Midbrain (tissue), 1 donor: ENCODE results near the gene IFIT3.
"Not testable (repeated sequence)": the region's sequence is repeated elsewhere in the genome, so short reads cannot be mapped to it uniquely, and the experiment has no call there.

Experiments used
- DNase-seq: peaks from one replicate; lab custom pipeline; 2025; lab: John Stamatoyannopoulos, UW

The IFIT3 gene

GRCh38 chr10:89304446-89304845 lies 23.4 kb upstream of the IFIT3 start:
- DNase-seq = no peak

DNA sequence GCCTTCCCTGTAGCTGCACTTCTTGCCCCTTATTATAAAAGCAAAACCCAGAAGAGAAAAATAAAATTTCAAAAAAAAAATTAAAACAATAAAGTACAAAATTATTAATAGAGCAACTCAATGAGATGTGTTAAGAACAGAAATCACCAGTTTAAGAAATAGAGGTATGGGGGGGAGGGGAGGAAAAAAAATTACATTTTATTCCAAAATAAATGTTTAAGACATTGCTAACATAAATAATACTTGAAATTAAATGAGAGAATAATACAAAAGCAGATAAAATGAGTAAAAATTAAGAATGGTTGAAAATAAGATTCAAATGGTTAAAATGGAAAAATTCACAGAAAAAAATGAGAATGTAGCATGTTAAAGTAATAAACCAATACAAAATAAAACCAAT lies 22.9 kb upstream of the IFIT3 start:
- no peak for DNase-seq

DNA sequence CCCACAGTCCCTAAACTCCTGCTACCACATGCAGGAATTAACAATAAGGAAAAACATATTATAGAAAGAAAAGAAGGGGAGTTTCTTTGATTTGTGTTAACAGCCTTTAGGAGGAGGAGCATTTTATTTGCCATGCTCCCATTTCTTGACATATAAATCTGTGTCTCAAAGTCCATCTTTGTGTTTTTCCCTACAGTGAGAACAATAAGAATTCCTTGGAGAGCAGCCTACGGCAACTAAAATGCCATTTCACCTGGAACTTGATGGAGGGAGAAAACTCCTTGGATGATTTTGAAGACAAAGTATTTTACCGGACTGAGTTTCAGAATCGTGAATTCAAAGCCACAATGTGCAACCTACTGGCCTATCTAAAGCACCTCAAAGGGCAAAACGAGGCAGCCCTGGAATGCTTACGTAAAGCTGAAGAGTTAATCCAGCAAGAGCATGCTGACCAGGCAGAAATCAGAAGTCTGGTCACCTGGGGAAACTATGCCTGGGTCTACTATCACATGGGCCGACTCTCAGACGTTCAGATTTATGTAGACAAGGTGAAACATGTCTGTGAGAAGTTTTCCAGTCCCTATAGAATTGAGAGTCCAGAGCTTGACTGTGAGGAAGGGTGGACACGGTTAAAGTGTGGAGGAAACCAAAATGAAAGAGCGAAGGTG lies 21.9 kb upstream of the IFIT3 start:
- DNase-seq = no peak

- DNase-seq = no peak
These were observed 21.1 kb upstream of the IFIT3 start for GRCh38 chr10:89306434-89307268.

GRCh38 chr10:89307269-89307577 lies 20.6 kb upstream of the IFIT3 start:
- DNase-seq = no peak

DNA sequence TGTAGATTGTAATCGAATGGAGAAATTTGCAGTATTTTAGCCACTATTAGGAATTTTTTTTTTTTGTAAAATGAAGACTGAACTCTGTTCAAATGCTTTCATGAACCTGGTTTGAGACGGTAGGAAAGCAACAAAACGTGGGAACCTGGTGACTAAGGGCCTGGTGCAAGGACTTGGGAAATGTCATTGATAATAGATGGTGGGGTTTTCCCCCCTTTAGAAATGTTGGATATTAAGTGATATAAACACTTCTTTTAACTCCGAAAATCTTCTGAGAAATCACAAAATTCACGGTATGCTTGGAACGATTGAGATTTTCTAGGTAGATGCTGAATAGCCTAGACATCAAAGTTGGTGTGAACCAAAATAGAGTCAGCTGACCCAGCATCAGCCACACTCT lies 19.5 kb upstream of the IFIT3 start:
- no peak for DNase-seq

- no peak for DNase-seq
These were observed 19.1 kb upstream of the IFIT3 start for GRCh38 chr10:89308736-89309135.

DNA sequence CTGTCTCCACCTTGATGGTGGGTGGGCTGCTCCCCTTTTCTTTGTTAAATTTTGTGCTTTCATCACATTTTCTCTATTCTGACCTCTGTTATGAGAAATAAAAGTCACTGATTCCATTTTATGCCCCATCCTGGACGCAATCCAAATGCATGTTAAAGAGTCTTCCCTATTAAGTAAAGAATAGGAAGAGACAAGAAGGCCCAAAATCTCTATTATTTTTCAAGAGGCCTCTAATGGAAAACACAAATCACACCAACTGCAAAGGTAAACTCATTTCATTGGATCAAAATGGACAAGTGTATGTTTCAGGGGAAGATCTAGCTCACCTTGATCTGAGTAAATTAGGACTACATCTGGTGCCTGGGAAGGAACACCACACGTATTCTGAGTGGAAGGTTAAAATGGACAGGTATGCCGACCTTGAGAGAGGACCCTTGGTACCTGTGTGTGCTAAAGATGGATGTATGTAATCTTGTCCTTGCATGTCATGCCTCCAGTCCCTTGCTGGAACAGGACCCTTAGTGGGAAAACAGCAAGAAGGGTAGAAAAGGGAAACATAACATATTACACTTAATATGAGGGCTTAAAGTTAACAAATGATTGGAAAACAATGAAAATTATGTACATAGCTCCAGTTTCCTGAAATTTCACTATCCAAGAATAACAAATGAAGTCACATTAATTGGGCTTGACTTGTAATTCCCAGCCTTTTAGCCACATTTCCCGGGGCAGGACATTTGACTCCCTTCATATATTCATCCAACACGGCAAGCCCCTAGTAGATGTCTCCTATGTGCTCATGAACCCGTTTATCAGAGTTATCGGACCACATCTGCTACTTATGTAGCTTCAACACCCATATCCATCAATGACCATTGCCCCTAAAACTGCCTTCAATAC lies 18.4 kb upstream of the IFIT3 start:
- no peak for DNase-seq

DNA sequence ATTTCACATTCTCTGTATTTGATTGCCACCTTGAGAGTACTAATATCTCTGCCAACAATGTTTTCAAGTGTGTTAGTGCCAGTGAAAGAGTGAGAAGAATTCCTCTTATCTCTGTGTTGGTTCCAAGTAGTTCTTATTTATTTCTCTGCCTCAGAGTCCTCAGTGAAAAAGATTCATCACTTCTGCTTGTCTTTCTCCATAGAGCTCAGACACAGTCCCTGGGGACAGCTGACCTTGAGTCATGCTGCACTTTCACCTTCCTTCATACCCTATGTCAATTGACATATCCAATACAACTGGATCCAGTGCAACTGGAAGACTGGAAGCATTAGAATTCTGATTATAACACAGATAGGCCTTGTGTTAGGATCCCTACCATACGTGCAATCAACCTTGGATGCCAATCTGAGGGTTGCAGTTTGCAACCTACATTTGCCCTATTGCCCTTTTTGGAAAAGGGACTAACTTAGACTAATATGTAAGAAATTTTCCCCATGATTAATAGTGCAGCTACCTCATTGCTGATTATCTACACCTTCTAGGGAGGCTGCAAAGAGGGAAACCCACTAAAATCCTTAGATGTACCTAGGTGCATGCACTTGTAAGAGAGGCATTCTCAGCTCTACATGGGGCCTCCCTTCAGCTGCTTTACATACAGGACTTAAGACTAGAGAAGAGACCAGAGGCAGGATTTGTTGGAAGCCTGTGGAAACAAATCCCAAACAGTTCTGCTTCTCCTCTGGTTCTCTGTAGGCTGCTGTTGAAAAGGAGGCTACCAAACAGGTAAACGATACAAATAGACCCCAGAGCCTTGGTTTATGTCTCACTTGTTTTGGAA lies 17.5 kb upstream of the IFIT3 start:
- no peak for DNase-seq

GRCh38 chr10:89312973-89313372 lies 14.8 kb upstream of the IFIT3 start:
- DNase-seq = no peak

DNA sequence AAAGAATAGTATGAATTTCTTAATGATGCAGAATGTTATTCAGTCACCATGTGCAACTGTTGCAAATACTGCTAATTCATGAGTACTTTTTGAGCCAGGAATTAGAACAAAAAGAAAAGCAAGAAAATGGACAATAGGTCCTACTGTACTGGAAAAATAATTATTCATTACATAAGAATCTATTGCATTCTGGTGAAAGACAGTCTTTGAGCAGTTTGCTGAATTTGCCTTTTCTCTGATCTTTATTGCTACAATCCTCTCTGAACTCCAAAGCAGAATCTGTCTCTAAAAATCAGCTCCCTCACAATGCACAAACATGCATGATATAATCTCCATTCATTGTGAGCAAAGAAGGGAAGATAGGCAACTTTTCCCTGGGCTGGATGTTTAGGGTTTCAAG lies 13.1 kb upstream of the IFIT3 start:
- peak; percentile 82 for DNase-seq

- DNase-seq = not testable (repeated sequence)
These were observed 9.8 kb upstream of the IFIT3 start for GRCh38 chr10:89318047-89318446.

GRCh38 chr10:89325081-89325480 lies 2.7 kb upstream of the IFIT3 start:
- not testable (repeated sequence) for DNase-seq

- not testable (repeated sequence) for DNase-seq
These were observed 1.9 kb upstream of the IFIT3 start for GRCh38 chr10:89325856-89326255.

DNA sequence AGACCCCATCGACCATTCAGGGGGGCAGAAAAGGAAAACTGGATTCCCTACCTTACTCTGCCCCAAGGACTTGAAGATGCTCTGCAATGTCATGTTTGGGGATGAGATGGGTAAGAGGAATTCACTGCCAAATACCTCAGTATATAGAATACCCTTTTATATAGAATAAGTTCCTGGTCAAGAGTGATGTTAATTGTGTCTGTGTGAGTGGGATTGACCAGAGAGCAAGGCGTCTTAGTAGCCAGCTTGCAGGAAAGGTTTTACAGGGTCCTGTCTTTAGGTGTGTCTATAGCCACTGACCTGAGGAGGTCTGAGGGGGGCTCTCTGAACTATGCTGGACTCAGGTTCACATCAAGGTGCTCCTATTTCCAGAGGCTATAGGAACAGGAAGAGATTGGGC lies 1.4 kb downstream of the IFIT3 start:
- no peak for DNase-seq

- DNase-seq = not testable (repeated sequence)
These were observed 2.2 kb downstream of the IFIT3 start for GRCh38 chr10:89330014-89330413.

GRCh38 chr10:89330537-89331212 lies 2.9 kb downstream of the IFIT3 start:
- no peak for DNase-seq

GRCh38 chr10:89331487-89332122 lies 3.8 kb downstream of the IFIT3 start:
- not testable (repeated sequence) for DNase-seq

DNA sequence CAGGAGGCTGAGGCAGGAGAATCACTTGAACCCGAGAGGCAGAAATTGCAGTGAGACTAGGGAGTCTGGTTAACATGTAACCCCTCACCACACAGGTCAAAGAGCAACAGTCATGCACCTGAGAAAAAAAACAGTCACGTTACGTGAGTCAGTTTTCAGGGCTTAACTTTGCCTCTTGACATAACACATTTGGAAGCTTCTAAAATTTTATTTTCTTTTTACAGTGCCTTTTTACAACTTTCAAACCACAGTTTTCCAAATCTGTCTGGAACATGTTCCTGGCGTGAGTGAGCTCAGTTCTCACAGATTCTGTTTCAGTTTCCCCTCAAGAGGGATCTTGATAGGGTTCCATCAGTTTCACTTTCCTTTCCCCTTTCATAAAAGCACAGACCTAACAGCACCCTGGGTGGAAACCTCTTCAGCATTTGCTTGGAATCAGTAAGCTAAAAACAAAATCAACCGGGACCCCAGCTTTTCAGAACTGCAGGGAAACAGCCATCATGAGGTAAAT lies 4.4 kb downstream of the IFIT3 start:
- DNase-seq = peak; percentile 69

- no peak for DNase-seq
These were observed 7.4 kb downstream of the IFIT3 start for GRCh38 chr10:89335226-89335625.
